ENCODE results near the gene PLEKHF1. TPM values are rescaled to one million over a fixed set of nuclear protein-coding genes. Genes with fewer than 3 reads are reported as not detected.

The PLEKHF1 gene
- total and polyA plus RNA-seq, 12 donors: 7.0 to 47.9 (median 20.0) TPM

DNA sequence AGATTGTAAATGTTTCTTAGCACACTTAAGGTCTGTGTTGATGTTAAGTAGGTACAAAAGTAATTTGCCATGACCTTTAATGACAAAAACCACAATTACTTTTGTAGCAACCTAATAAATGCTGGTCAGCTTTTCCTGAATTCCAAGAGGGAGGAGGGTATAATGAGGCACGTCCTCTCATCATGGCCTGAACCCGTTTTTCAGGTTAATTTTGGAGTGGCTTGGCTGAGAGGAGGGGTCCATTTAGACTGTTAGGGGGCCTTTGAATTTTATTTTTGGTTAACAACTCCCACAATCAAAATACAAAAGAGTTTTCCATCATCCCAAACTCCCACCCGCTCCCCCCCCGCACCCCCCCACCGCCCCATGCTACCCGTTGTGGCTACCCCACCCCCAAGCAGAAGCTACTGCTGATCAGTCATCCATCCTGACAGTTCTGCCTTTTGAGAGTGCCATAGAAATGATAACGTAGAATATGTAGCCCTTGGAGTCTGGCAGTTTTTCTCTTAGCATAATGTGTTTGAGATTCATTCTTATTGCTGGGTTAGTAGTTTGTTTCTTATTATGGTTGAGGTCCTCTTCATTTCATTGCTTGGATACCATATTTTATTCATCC lies 14.4 kb upstream of the PLEKHF1 start:
- TF ChIP-seq, protein P1, sequence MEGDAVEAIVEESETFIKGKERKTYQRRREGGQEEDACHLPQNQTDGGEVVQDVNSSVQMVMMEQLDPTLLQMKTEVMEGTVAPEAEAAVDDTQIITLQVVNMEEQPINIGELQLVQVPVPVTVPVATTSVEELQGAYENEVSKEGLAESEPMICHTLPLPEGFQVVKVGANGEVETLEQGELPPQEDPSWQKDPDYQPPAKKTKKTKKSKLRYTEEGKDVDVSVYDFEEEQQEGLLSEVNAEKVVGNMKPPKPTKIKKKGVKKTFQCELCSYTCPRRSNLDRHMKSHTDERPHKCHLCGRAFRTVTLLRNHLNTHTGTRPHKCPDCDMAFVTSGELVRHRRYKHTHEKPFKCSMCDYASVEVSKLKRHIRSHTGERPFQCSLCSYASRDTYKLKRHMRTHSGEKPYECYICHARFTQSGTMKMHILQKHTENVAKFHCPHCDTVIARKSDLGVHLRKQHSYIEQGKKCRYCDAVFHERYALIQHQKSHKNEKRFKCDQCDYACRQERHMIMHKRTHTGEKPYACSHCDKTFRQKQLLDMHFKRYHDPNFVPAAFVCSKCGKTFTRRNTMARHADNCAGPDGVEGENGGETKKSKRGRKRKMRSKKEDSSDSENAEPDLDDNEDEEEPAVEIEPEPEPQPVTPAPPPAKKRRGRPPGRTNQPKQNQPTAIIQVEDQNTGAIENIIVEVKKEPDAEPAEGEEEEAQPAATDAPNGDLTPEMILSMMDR (IDR thresholded peaks at IDR 0.05): no peak
- peaks cover 0 to 7% (median 0%) of the 10 kb centered on the region in 11 donors for H3K9me3 ChIP-seq
- H3K27ac ChIP-seq: no peak overlapping the region
- H3K27me3 ChIP-seq: no peaks in the 10 kb centered on the region
- intact Hi-C loops (cut with DNase I): no loop called here
- no peaks in the 10 kb centered on the region for H3K36me3 ChIP-seq
- 65 to 73% methylated on average over 7 of the region's 7 CpGs for WGBS, 2 donors
- H3K4me1 ChIP-seq: peaks cover 0 to 8% (median 6%) of the 10 kb centered on the region in 9 donors
- no peak overlapping the region for H3K4me3 ChIP-seq
- ATAC-seq (no peak), DNase-seq (no peak)

DNA sequence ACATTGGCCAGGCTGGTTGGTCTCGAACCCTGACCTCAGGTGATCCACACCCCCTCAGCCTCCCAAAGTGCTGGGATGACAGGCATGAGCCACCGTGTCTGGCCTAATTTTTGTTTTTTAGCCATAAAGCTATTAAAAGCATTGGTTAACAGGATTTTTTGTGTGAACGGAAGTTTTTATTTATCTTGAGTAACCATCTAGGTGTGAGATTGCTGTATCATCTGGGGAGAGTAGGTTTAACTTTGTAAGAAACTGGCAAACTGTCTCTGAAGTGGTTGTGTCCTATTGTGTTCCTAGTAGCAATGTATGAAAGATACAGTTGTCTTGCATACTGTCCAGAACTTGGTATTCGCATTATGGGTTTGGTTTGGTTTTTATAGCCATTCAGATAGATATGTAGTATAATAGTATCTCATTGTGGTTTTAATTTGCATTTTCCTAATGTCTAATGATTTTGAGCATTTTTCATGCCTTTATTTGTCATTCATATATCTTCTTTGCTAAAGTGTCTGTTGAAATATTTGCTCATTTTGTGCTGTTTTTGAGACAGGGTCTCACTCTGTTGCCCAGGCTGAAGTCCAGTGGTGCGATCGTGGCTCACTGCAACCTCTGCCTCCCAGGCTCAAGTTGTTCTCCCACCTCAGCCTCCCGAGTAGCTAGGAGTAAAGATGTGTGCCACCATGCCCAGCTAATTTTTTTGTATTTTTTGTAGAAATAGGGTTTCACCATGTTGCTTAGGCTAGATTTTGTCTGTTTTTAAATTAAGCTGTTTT lies 13.5 kb upstream of the PLEKHF1 start:
- Histone ChIP-seq H3K36me3 (no peaks in the 10 kb centered on the region), H3K4me1 (no peaks in the 10 kb centered on the region), H3K4me3 (no peak overlapping the region), H3K27me3 (no peaks in the 10 kb centered on the region), H3K9me3 (peaks cover 0 to 7% (median 0%) of the 10 kb centered on the region in 11 donors), H3K27ac (no peak overlapping the region)
- intact Hi-C loops (cut with DNase I): no loop called here
- WGBS, 2 donors: 85 to 89% methylated on average over 7 of the region's 7 CpGs
- TF ChIP-seq, protein P1 (IDR thresholded peaks at IDR 0.05): no peak
- DNase-seq (no peak), ATAC-seq (no peak)

DNA sequence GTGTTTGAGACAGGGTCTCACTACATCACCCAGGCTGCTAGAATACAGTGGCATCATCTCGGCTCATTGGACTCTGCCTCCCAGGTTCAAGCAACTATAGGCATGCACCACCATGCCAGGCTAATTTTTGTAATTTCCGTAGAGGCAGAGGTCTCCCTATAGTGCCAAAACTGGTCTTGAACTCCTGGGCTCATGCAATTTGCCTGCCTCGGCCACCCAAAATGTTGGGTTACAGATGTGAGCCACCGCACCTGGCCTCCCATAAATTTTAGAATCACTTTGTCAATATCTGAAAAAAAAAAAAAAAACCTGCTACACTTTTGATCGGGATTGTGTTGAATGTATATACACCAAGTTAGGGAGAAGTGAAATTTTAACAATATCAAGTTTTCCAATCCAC lies 11.9 kb upstream of the PLEKHF1 start:
- H3K36me3 ChIP-seq: no peaks in the 10 kb centered on the region
- H3K27me3 ChIP-seq: no peaks in the 10 kb centered on the region
- TF ChIP-seq, protein P1 (IDR thresholded peaks at IDR 0.05): no peak
- 92 to 93% methylated on average over 5 of the region's 5 CpGs for WGBS, 2 donors
- no peak overlapping the region for H3K4me3 ChIP-seq
- H3K27ac ChIP-seq: no peak overlapping the region
- no peaks in the 10 kb centered on the region for H3K4me1 ChIP-seq
- no peak for DNase-seq
- ATAC-seq: no peak
- peaks cover 0 to 7% (median 0%) of the 10 kb centered on the region in 11 donors for H3K9me3 ChIP-seq
- intact Hi-C loops (cut with DNase I): no loop called here

DNA sequence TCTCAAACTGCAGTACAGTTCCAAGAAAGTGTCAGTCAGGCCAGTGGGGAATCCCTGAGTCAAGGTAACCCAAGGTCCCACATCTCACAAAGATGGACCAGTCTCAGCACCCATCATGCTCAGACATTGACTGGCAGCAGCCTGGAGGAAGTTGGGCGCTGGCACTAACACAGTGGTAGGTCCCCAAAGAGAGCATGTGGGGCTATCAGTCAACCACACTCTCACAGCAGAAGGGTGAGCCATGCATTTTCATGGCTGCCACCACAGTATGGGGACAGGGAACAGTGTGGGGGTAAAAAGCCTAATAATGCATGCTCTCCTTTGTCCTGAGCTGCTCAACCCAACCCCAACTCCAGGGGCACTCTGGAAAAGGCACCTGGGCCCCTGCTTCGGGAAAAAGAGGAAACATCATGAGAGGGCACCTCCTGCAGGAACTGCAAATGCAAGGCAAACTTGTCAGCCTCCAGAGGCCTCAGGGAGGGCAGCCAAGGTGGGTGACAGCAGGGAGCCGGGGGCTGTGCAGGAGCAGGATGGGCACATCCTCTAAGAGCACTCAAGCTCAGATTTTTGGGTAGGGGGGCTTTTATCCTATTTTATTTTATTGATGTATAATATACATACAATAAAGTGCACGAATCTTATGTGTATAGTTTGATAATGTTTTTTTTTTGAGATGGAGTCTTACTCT lies 9.5 kb upstream of the PLEKHF1 start:
- 70 to 74% methylated on average over 4 of the region's 4 CpGs for whole genome bisulfite sequencing, 2 donors
- no peaks in the 10 kb centered on the region for H3K4me1 ChIP-seq
- TF ChIP-seq, protein P1 (IDR thresholded peaks at IDR 0.05): no peak
- ATAC-seq (no peak), DNase-seq (no peak)
- H3K4me3 ChIP-seq: no peak overlapping the region
- H3K9me3 ChIP-seq: peaks cover 0 to 7% (median 0%) of the 10 kb centered on the region in 11 donors
- intact Hi-C loops (cut with DNase I): no loop called here
- H3K27ac ChIP-seq: no peak overlapping the region
- H3K36me3 ChIP-seq: no peaks in the 10 kb centered on the region
- no peaks in the 10 kb centered on the region for H3K27me3 ChIP-seq
